HCT116 (cell line): ENCODE results near the gene ECT2. TPM values are rescaled to one million over a fixed set of nuclear protein-coding genes. Genes with fewer than 3 reads are reported as not detected.
"Not testable (repeated sequence)": the region's sequence is repeated elsewhere in the genome, so short reads cannot be mapped to it uniquely, and the experiment has no call there.

Source experiments
- ATAC-seq: fragments of 200-7000 bp; cut with Tn5 transposase; 2 replicates; pipeline ENCODE4 v1.9.1; 2020; ENCODE audit warnings: mild to moderate bottlenecking, moderate library complexity
- BruUV-seq: library from RNA; stranded (reverse); fragments of 400-500 nt; replicated peaks from 2 replicates; lab custom pipeline; 2021; lab: Mats Ljungman, UMichigan
- CTCF ChIA-PET: fragments of 300-600 bp; sonication (Branson Sonifier 250); formaldehyde crosslinking; loops from one replicate; lab custom pipeline; 2021; ENCODE audit warnings: antibody characterized with exemption; lab: Charles Lee
- POLR2A ChIA-PET: fragments of 300-600, 350-600 bp; sonication (Branson Sonifier 250); formaldehyde crosslinking; loops from one replicate; lab custom pipeline; 2021; ENCODE audit warnings: antibody characterized with exemption; lab: Charles Lee
- RAD21 ChIA-PET, 2 experiments: fragments of 300-600 bp; sonication (Branson Sonifier 250); formaldehyde crosslinking; loops; one replicate each; lab custom pipeline; 2023; ENCODE audit warnings: low total read pairs in 2 of 2; ENCODE audit not compliant: uncharacterized antibody in 2 of 2, unreplicated experiment in 2 of 2, low non-redundant PET in 1 of 2; lab: Charles Lee
- DNase-seq: peaks from one replicate; pipeline ENCODE4 v3.0.0-alpha.2; 2010; ENCODE audit warnings: low read depth, low spot score
- H2AFZ ChIP-seq: fragments of 200-600 bp; shearing (Covaris generic), sonication (generic); 2 replicates; pipeline ENCODE4 v1.6.1; 2017; ENCODE audit warnings: low read depth, mixed run types, mixed read lengths, antibody characterized with exemption, low read length; ENCODE audit not compliant: poor library complexity, severe bottlenecking
- H3K27ac ChIP-seq: 2 replicates; pipeline ENCODE4 v1.5.1; 2012; ENCODE audit warnings: low read depth, low read length
- H3K27me3 ChIP-seq: fragments of 200-600 bp; sonication (generic); 2 replicates; pipeline ENCODE4 v1.6.1; 2016; ENCODE audit warnings: mixed run types, low read length, mixed read lengths; ENCODE audit not compliant: insufficient read depth
- H3K36me3 ChIP-seq, 2 experiments: fragments of 200-500 bp in 1 of 2; fragments of 200-600 bp in 1 of 2; sonication (Bioruptor generic) in 1 of 2; sonication (generic) in 1 of 2; 2 replicates each; pipeline versions ENCODE4 v1.5.1 to v1.6.1; 2014 to 2016; ENCODE audit warnings: low read length in 2 of 2, inconsistent platforms in 1 of 2, mixed read lengths in 1 of 2, mixed run types in 1 of 2; ENCODE audit not compliant: insufficient read depth in 2 of 2, control insufficient read depth in 1 of 2
- H3K4me1 ChIP-seq, 2 experiments: fragments of 200-600 bp in 1 of 2; sonication (generic) in 1 of 2; 2 replicates each; pipeline versions ENCODE4 v1.5.1 to v1.6.1; 2012 to 2017; ENCODE audit warnings: low read length in 2 of 2, inconsistent platforms in 1 of 2, mild to moderate bottlenecking in 1 of 2, mixed read lengths in 1 of 2, mixed run types in 1 of 2, moderate library complexity in 1 of 2; ENCODE audit not compliant: insufficient read depth in 2 of 2, control insufficient read depth in 1 of 2
- H3K4me2 ChIP-seq: fragments of 200-600 bp; sonication (generic); 2 replicates; pipeline ENCODE4 v1.6.1; 2017; ENCODE audit warnings: mixed run types, low read length, mixed read lengths
- H3K4me3 ChIP-seq, 2 experiments: fragments of 200-600 bp in 1 of 2; sonication (generic) in 1 of 2; replicated peaks in 1 of 2; 2 replicates each; pipeline ENCODE4 v1.5.1; 2011 to 2016; ENCODE audit warnings: low read length in 2 of 2, control low read depth in 1 of 2, low read depth in 1 of 2, mild to moderate bottlenecking in 1 of 2, mixed read lengths in 1 of 2, mixed run types in 1 of 2
- H3K79me2 ChIP-seq: fragments of 200-600 bp; sonication (generic); 2 replicates; pipeline ENCODE4 v1.6.1; 2017; ENCODE audit warnings: mild to moderate bottlenecking, mixed run types, low read length, moderate library complexity, mixed read lengths; ENCODE audit not compliant: insufficient read depth
- H3K9ac ChIP-seq: fragments of 200-600 bp; sonication (generic); 2 replicates; pipeline ENCODE4 v1.6.1; 2016; ENCODE audit warnings: low read length, mixed read lengths
- H3K9me2 ChIP-seq: fragments of 200-600 bp; sonication (generic), shearing (Covaris generic); 2 replicates; pipeline ENCODE4 v1.6.1; 2017; ENCODE audit warnings: mixed run types, mild to moderate bottlenecking, moderate library complexity; ENCODE audit not compliant: insufficient read depth
- H3K9me3 ChIP-seq, 2 experiments: fragments of 200-500 bp in 1 of 2; fragments of 200-600 bp in 1 of 2; sonication (Bioruptor generic) in 1 of 2; sonication (generic) in 1 of 2; 2 replicates each; pipeline ENCODE4 v1.6.1; 2014 to 2017; ENCODE audit warnings: low read length in 2 of 2, mixed read lengths in 2 of 2, inconsistent platforms in 1 of 2, low read depth in 1 of 2, mild to moderate bottlenecking in 1 of 2, mixed run types in 1 of 2, moderate library complexity in 1 of 2; ENCODE audit not compliant: control insufficient read depth in 1 of 2, insufficient read depth in 1 of 2
- H4K20me1 ChIP-seq: fragments of 200-600 bp; sonication (generic), shearing (Covaris generic); 2 replicates; pipeline ENCODE4 v1.6.1; 2017; ENCODE audit warnings: mixed run types, mild to moderate bottlenecking, moderate library complexity; ENCODE audit not compliant: insufficient read depth
- CBX3 ChIP-seq: IDR thresholded peaks from 2 replicates; pipeline ENCODE4 v1.6.1; 2012; ENCODE audit warnings: low read depth
- CTCF ChIP-seq, 3 experiments: fragments of 200-600 bp in 1 of 3; sonication (generic) in 1 of 3; IDR thresholded peaks in 2 of 3; conservative IDR thresholded peaks in 1 of 3; 2 replicates each; pipeline ENCODE4 v1.5.1; 2012 to 2017; ENCODE audit warnings: low read depth in 2 of 3, low read length in 2 of 3, antibody characterized with exemption in 1 of 3, borderline replicate concordance in 1 of 3, control low read depth in 1 of 3, mild to moderate bottlenecking in 1 of 3, mixed read lengths in 1 of 3, mixed run types in 1 of 3, moderate library complexity in 1 of 3; ENCODE audit not compliant: insufficient read depth in 1 of 3
- POLR2AphosphoS5 ChIP-seq: IDR thresholded peaks from 2 replicates; pipeline ENCODE4 v1.6.1; 2011; ENCODE audit warnings: mild to moderate bottlenecking, low read depth, low read length, moderate library complexity
- SRF ChIP-seq: IDR thresholded peaks from 2 replicates; pipeline ENCODE4 v1.6.1; 2012; ENCODE audit warnings: low read depth
- ZFX ChIP-seq: fragments of 450-650 bp; IDR thresholded peaks from 2 replicates; pipeline ENCODE4 v1.6.1; 2017
- intact Hi-C: fragments of 100-400 bp; cut with micrococcal nuclease; formaldehyde crosslinking; loops from 2 replicates; pipeline ENCODE4 v1.10.0; 2022
- total RNA-seq: library from RNA; stranded (reverse); gene quantifications from one replicate; pipeline ENCODE4 v1.2.1, GENCODE V29; 2021; ENCODE audit not compliant: unreplicated experiment

Gene ECT2
- total RNA-seq, 1 experiment from 2014 or later: 95.6 TPM

- no peak overlapping the region for H3K4me3 ChIP-seq
- POLR2A ChIA-PET: no interaction called here
- intact Hi-C loops: no loop called here
- H3K9ac ChIP-seq: no peak overlapping the region
- BruUV-seq: no TSS peak
- H3K27me3 ChIP-seq: no peaks in the 10 kb centered on the region
- H3K36me3 ChIP-seq: no peaks in the 10 kb centered on the region
- CTCF ChIA-PET: interaction anchor here (0.7 kb wide), 1 partner anchor 9 kb away, joined by 3 read pairs; no protein-coding TSS in a partner anchor
- peak; percentile 13 to 53 (median 46); a peak in 4 of 6 replicates for TF ChIP-seq CTCF (IDR thresholded peaks at IDR 0.05 in 2 of 3, conservative IDR thresholded peaks at IDR 0.05 in 1 of 3; ENCODE audit: borderline replicate concordance in 1 of 3, insufficient read depth in 1 of 3, low read depth in 2 of 3, low read length in 2 of 3)
- TF ChIP-seq SRF: no peak
- no peak for TF ChIP-seq ZFX
- 0 out of 2 replicates have a peak, but pooled peaks have one; percentile 30 for TF ChIP-seq CBX3
- no peak for TF ChIP-seq POLR2AphosphoS5
- no peaks in the 10 kb centered on the region for H3K4me1 ChIP-seq
- DNase-seq (peak; percentile 22), ATAC-seq (peak; percentile 75)
- no peaks in the 10 kb centered on the region for H3K79me2 ChIP-seq
- H4K20me1 ChIP-seq: no peaks in the 10 kb centered on the region
- no peaks in the 10 kb centered on the region for H3K9me2 ChIP-seq
- no peak overlapping the region for H3K4me2 ChIP-seq
- H3K9me3 ChIP-seq: peaks cover 0 to 7% of the 10 kb centered on the region in 2 experiments; a peak in 1 of 4 replicates
- RAD21 ChIA-PET: no interaction called here
- H3K27ac ChIP-seq: no peak overlapping the region
- peak overlapping the region; percentile 10 for H2AFZ ChIP-seq
These were observed 32.9 kb upstream of the ECT2 start for GRCh38 chr3:172717493-172718088.

GRCh38 chr3:172722536-172723040 is 27.9 kb upstream of the ECT2 start:
- H3K27ac ChIP-seq, H3K9me3 ChIP-seq, BruUV-seq, H3K27me3 ChIP-seq, H2AFZ ChIP-seq, H3K9me2 ChIP-seq, CTCF ChIA-PET, H3K4me3 ChIP-seq, POLR2A ChIA-PET, H3K4me1 ChIP-seq, ATAC-seq, H3K79me2 ChIP-seq, RAD21 ChIA-PET, intact Hi-C loops, DNase-seq, H3K36me3 ChIP-seq, H4K20me1 ChIP-seq, H3K4me2 ChIP-seq, H3K9ac ChIP-seq: not testable (repeated sequence)
